Karpas-422 (cell line): Measurements from ENCODE around the gene SERPINB2. TPM values are rescaled to one million over a fixed set of nuclear protein-coding genes. Genes with fewer than 3 reads are reported as not detected.

Source experiments
- DNase-seq: peaks from one replicate; pipeline ENCODE4 v3.0.0-alpha.2; 2015
- H2AFZ ChIP-seq: fragments of 200-600 bp; sonication (generic); 2 replicates; pipeline ENCODE4 v1.6.1; 2014; ENCODE audit warnings: antibody characterized with exemption, low read length, mixed read lengths
- H3K27ac ChIP-seq: fragments of 200-600 bp; sonication (generic); 2 replicates; pipeline ENCODE4 v1.5.1; 2014; ENCODE audit warnings: mild to moderate bottlenecking, low read length, moderate library complexity
- H3K27me3 ChIP-seq: fragments of 200-600 bp; sonication (generic); 2 replicates; pipeline ENCODE4 v1.6.1; 2014; ENCODE audit warnings: low read length, mixed read lengths
- H3K36me3 ChIP-seq: fragments of 200-600 bp; sonication (generic); 2 replicates; pipeline ENCODE4 v1.6.1; 2014; ENCODE audit warnings: low read length, mixed read lengths; ENCODE audit not compliant: insufficient read depth
- H3K4me1 ChIP-seq: fragments of 200-600 bp; sonication (generic); 2 replicates; pipeline ENCODE4 v1.6.1; 2014; ENCODE audit warnings: mild to moderate bottlenecking, low read length, mixed read lengths
- H3K4me2 ChIP-seq: fragments of 200-600 bp; sonication (generic); 2 replicates; pipeline ENCODE4 v1.6.1; 2014; ENCODE audit warnings: low read length, low read depth, mild to moderate bottlenecking; ENCODE audit not compliant: poor library complexity, severe bottlenecking
- H3K4me3 ChIP-seq: fragments of 200-600 bp; sonication (generic); 2 replicates; pipeline ENCODE4 v1.5.1; 2014; ENCODE audit warnings: mild to moderate bottlenecking, antibody characterized with exemption, low read length, mixed read lengths
- H3K79me2 ChIP-seq: fragments of 200-600 bp; sonication (generic); 2 replicates; pipeline ENCODE4 v1.6.1; 2014; ENCODE audit warnings: mild to moderate bottlenecking, low read length, mixed read lengths
- H3K9ac ChIP-seq: fragments of 200-600 bp; sonication (generic); 2 replicates; pipeline ENCODE4 v1.6.0; 2014; ENCODE audit warnings: low read length
- H3K9me2 ChIP-seq: fragments of 200-600 bp; sonication (generic), shearing (Covaris generic); replicated peaks from 2 replicates; pipeline ENCODE4 v1.6.0; 2014; ENCODE audit warnings: mild to moderate bottlenecking, low read length, moderate library complexity; ENCODE audit not compliant: insufficient read depth
- H3K9me3 ChIP-seq: fragments of 300-700, 200-600 bp; sonication (generic); 2 replicates; pipeline ENCODE4 v1.6.1; 2014; ENCODE audit warnings: low read length, mixed read lengths
- H4K20me1 ChIP-seq: fragments of 200-600 bp; sonication (generic); 2 replicates; pipeline ENCODE4 v1.6.1; 2014; ENCODE audit warnings: mild to moderate bottlenecking, antibody characterized with exemption, low read length, low read depth; ENCODE audit not compliant: insufficient read depth
- total RNA-seq: library from RNA; depleted of rRNA; stranded (reverse); fragments of >200 nt; shearing (Covaris generic); gene quantifications from 2 replicates; pipeline ENCODE4 v1.2.3, GENCODE V29; 2014; ENCODE audit warnings: low replicate concordance

SERPINB2 gene
- total RNA-seq, 1 experiment from 2014 or later = not detected

GRCh38 chr18:63878925-63879324 lies 8.6 kb upstream of the SERPINB2 start:
- Histone ChIP-seq H3K36me3 (no peaks in the 10 kb centered on the region), H4K20me1 (no peaks in the 10 kb centered on the region), H3K9ac (no peak overlapping the region), H3K27me3 (no peaks in the 10 kb centered on the region), H3K4me1 (no peaks in the 10 kb centered on the region), H3K4me3 (no peak overlapping the region), H3K9me3 (no peaks in the 10 kb centered on the region), H3K9me2 (no peaks in the 10 kb centered on the region), H3K79me2 (no peaks in the 10 kb centered on the region), H3K27ac (no peak overlapping the region), H3K4me2 (no peak overlapping the region), H2AFZ (no peak overlapping the region)
- no peak for DNase-seq

- Histone ChIP-seq H3K9ac (no peak overlapping the region), H3K27ac (no peak overlapping the region), H2AFZ (no peak overlapping the region), H3K9me2 (no peaks in the 10 kb centered on the region), H3K4me3 (no peak overlapping the region), H3K36me3 (no peaks in the 10 kb centered on the region), H3K79me2 (no peaks in the 10 kb centered on the region), H3K9me3 (no peaks in the 10 kb centered on the region), H4K20me1 (no peaks in the 10 kb centered on the region), H3K27me3 (no peaks in the 10 kb centered on the region), H3K4me2 (no peak overlapping the region), H3K4me1 (no peaks in the 10 kb centered on the region)
- DNase-seq = no peak
Observed at GRCh38 chr18:63879709-63880108, 7.8 kb upstream of the SERPINB2 start.

GRCh38 chr18:63881851-63882250 lies 5.7 kb upstream of the SERPINB2 start:
- H3K4me2 ChIP-seq = no peak overlapping the region

GRCh38 chr18:63882333-63883141 lies 5.0 kb upstream of the SERPINB2 start:
- Histone ChIP-seq H3K4me1 (no peaks in the 10 kb centered on the region), H3K27me3 (no peaks in the 10 kb centered on the region), H3K4me3 (no peak overlapping the region), H4K20me1 (no peaks in the 10 kb centered on the region), H3K79me2 (no peaks in the 10 kb centered on the region), H3K27ac (no peak overlapping the region), H2AFZ (no peak overlapping the region), H3K9ac (no peak overlapping the region), H3K9me2 (no peaks in the 10 kb centered on the region), H3K4me2 (no peak overlapping the region), H3K36me3 (no peaks in the 10 kb centered on the region), H3K9me3 (no peaks in the 10 kb centered on the region)
- no peak for DNase-seq

More at GRCh38 chr18:63881851-63882250, 5.7 kb upstream of the SERPINB2 start:
- no peak overlapping the region for H3K4me3 ChIP-seq
- H3K79me2 ChIP-seq = no peaks in the 10 kb centered on the region
- no peak overlapping the region for H2AFZ ChIP-seq
- H3K9ac ChIP-seq = no peak overlapping the region
- no peaks in the 10 kb centered on the region for H3K4me1 ChIP-seq
- no peak overlapping the region for H3K27ac ChIP-seq
- H3K36me3 ChIP-seq = no peaks in the 10 kb centered on the region
- no peaks in the 10 kb centered on the region for H3K27me3 ChIP-seq
- no peaks in the 10 kb centered on the region for H4K20me1 ChIP-seq
- no peak for DNase-seq
- no peaks in the 10 kb centered on the region for H3K9me2 ChIP-seq
- no peaks in the 10 kb centered on the region for H3K9me3 ChIP-seq

GRCh38 chr18:63883617-63884016 lies 3.9 kb upstream of the SERPINB2 start:
- H3K36me3 ChIP-seq = no peaks in the 10 kb centered on the region
- no peak overlapping the region for H2AFZ ChIP-seq
- no peak overlapping the region for H3K9ac ChIP-seq
- H3K9me2 ChIP-seq = no peaks in the 10 kb centered on the region
- H3K4me2 ChIP-seq = no peak overlapping the region
- H3K9me3 ChIP-seq = no peaks in the 10 kb centered on the region
- H3K79me2 ChIP-seq = no peaks in the 10 kb centered on the region
- no peak for DNase-seq
- H3K4me3 ChIP-seq = no peak overlapping the region
- no peaks in the 10 kb centered on the region for H3K4me1 ChIP-seq
- no peaks in the 10 kb centered on the region for H3K27me3 ChIP-seq
- no peaks in the 10 kb centered on the region for H4K20me1 ChIP-seq
- no peak overlapping the region for H3K27ac ChIP-seq

- Histone ChIP-seq H2AFZ (no peak overlapping the region), H3K9me3 (no peaks in the 10 kb centered on the region), H3K27me3 (no peaks in the 10 kb centered on the region), H3K79me2 (no peaks in the 10 kb centered on the region), H3K9me2 (no peaks in the 10 kb centered on the region), H3K4me3 (no peak overlapping the region), H3K4me2 (no peak overlapping the region), H3K36me3 (no peaks in the 10 kb centered on the region), H4K20me1 (no peaks in the 10 kb centered on the region), H3K9ac (no peak overlapping the region), H3K27ac (no peak overlapping the region), H3K4me1 (no peaks in the 10 kb centered on the region)
- no peak for DNase-seq
Observed at GRCh38 chr18:63888470-63889190, 1.1 kb downstream of the SERPINB2 start.

GRCh38 chr18:63889626-63890025 lies 2.1 kb downstream of the SERPINB2 start:
- Histone ChIP-seq H3K27ac (no peak overlapping the region), H3K36me3 (no peaks in the 10 kb centered on the region), H3K9ac (no peak overlapping the region)

GRCh38 chr18:63890237-63890949 lies 2.9 kb downstream of the SERPINB2 start:
- Histone ChIP-seq H3K36me3 (no peaks in the 10 kb centered on the region), H3K27ac (no peak overlapping the region), H3K4me1 (no peaks in the 10 kb centered on the region), H3K9ac (no peak overlapping the region), H3K27me3 (no peaks in the 10 kb centered on the region), H4K20me1 (no peaks in the 10 kb centered on the region), H3K4me3 (no peak overlapping the region), H2AFZ (no peak overlapping the region), H3K9me3 (no peaks in the 10 kb centered on the region), H3K4me2 (no peak overlapping the region), H3K79me2 (no peaks in the 10 kb centered on the region), H3K9me2 (no peaks in the 10 kb centered on the region)
- DNase-seq = no peak

More at GRCh38 chr18:63889626-63890025, 2.1 kb downstream of the SERPINB2 start:
- no peaks in the 10 kb centered on the region for H3K4me1 ChIP-seq
- H3K9me2 ChIP-seq = no peaks in the 10 kb centered on the region
- H2AFZ ChIP-seq = no peak overlapping the region
- no peak overlapping the region for H3K4me2 ChIP-seq
- H3K79me2 ChIP-seq = no peaks in the 10 kb centered on the region
- no peak for DNase-seq
- H4K20me1 ChIP-seq = no peaks in the 10 kb centered on the region
- no peaks in the 10 kb centered on the region for H3K27me3 ChIP-seq
- no peak overlapping the region for H3K4me3 ChIP-seq
- H3K9me3 ChIP-seq = no peaks in the 10 kb centered on the region
